HCT116 (cell line): ENCODE results near the gene SERPINA3. TPM values are rescaled to one million over a fixed set of nuclear protein-coding genes. Genes with fewer than 3 reads are reported as not detected.

ENCODE experiments used
- ATAC-seq: fragments of 200-7000 bp; cut with Tn5 transposase; 2 replicates; pipeline ENCODE4 v1.9.1; 2020; ENCODE audit warnings: mild to moderate bottlenecking, moderate library complexity
- BruUV-seq: library from RNA; stranded (reverse); fragments of 400-500 nt; replicated peaks from 2 replicates; lab custom pipeline; 2021; lab: Mats Ljungman, UMichigan
- CTCF ChIA-PET: fragments of 300-600 bp; sonication (Branson Sonifier 250); formaldehyde crosslinking; loops from one replicate; lab custom pipeline; 2021; ENCODE audit warnings: antibody characterized with exemption; lab: Charles Lee
- POLR2A ChIA-PET: fragments of 300-600, 350-600 bp; sonication (Branson Sonifier 250); formaldehyde crosslinking; loops from one replicate; lab custom pipeline; 2021; ENCODE audit warnings: antibody characterized with exemption; lab: Charles Lee
- RAD21 ChIA-PET, 2 experiments: fragments of 300-600 bp; sonication (Branson Sonifier 250); formaldehyde crosslinking; loops; one replicate each; lab custom pipeline; 2023; ENCODE audit warnings: low total read pairs in 2 of 2; ENCODE audit not compliant: uncharacterized antibody in 2 of 2, unreplicated experiment in 2 of 2, low non-redundant PET in 1 of 2; lab: Charles Lee
- DNase-seq: peaks from one replicate; pipeline ENCODE4 v3.0.0-alpha.2; 2010; ENCODE audit warnings: low read depth, low spot score
- H2AFZ ChIP-seq: fragments of 200-600 bp; shearing (Covaris generic), sonication (generic); 2 replicates; pipeline ENCODE4 v1.6.1; 2017; ENCODE audit warnings: low read depth, mixed run types, mixed read lengths, antibody characterized with exemption, low read length; ENCODE audit not compliant: poor library complexity, severe bottlenecking
- H3K27ac ChIP-seq: 2 replicates; pipeline ENCODE4 v1.5.1; 2012; ENCODE audit warnings: low read depth, low read length
- H3K27me3 ChIP-seq: fragments of 200-600 bp; sonication (generic); 2 replicates; pipeline ENCODE4 v1.6.1; 2016; ENCODE audit warnings: mixed run types, low read length, mixed read lengths; ENCODE audit not compliant: insufficient read depth
- H3K36me3 ChIP-seq, 2 experiments: fragments of 200-500 bp in 1 of 2; fragments of 200-600 bp in 1 of 2; sonication (Bioruptor generic) in 1 of 2; sonication (generic) in 1 of 2; 2 replicates each; pipeline versions ENCODE4 v1.5.1 to v1.6.1; 2014 to 2016; ENCODE audit warnings: low read length in 2 of 2, inconsistent platforms in 1 of 2, mixed read lengths in 1 of 2, mixed run types in 1 of 2; ENCODE audit not compliant: insufficient read depth in 2 of 2, control insufficient read depth in 1 of 2
- H3K4me1 ChIP-seq, 2 experiments: fragments of 200-600 bp in 1 of 2; sonication (generic) in 1 of 2; 2 replicates each; pipeline versions ENCODE4 v1.5.1 to v1.6.1; 2012 to 2017; ENCODE audit warnings: low read length in 2 of 2, inconsistent platforms in 1 of 2, mild to moderate bottlenecking in 1 of 2, mixed read lengths in 1 of 2, mixed run types in 1 of 2, moderate library complexity in 1 of 2; ENCODE audit not compliant: insufficient read depth in 2 of 2, control insufficient read depth in 1 of 2
- H3K4me2 ChIP-seq: fragments of 200-600 bp; sonication (generic); 2 replicates; pipeline ENCODE4 v1.6.1; 2017; ENCODE audit warnings: mixed run types, low read length, mixed read lengths
- H3K4me3 ChIP-seq, 2 experiments: fragments of 200-600 bp in 1 of 2; sonication (generic) in 1 of 2; replicated peaks in 1 of 2; 2 replicates each; pipeline ENCODE4 v1.5.1; 2011 to 2016; ENCODE audit warnings: low read length in 2 of 2, control low read depth in 1 of 2, low read depth in 1 of 2, mild to moderate bottlenecking in 1 of 2, mixed read lengths in 1 of 2, mixed run types in 1 of 2
- H3K79me2 ChIP-seq: fragments of 200-600 bp; sonication (generic); 2 replicates; pipeline ENCODE4 v1.6.1; 2017; ENCODE audit warnings: mild to moderate bottlenecking, mixed run types, low read length, moderate library complexity, mixed read lengths; ENCODE audit not compliant: insufficient read depth
- H3K9ac ChIP-seq: fragments of 200-600 bp; sonication (generic); 2 replicates; pipeline ENCODE4 v1.6.1; 2016; ENCODE audit warnings: low read length, mixed read lengths
- H3K9me2 ChIP-seq: fragments of 200-600 bp; sonication (generic), shearing (Covaris generic); 2 replicates; pipeline ENCODE4 v1.6.1; 2017; ENCODE audit warnings: mixed run types, mild to moderate bottlenecking, moderate library complexity; ENCODE audit not compliant: insufficient read depth
- H3K9me3 ChIP-seq, 2 experiments: fragments of 200-500 bp in 1 of 2; fragments of 200-600 bp in 1 of 2; sonication (Bioruptor generic) in 1 of 2; sonication (generic) in 1 of 2; 2 replicates each; pipeline ENCODE4 v1.6.1; 2014 to 2017; ENCODE audit warnings: low read length in 2 of 2, mixed read lengths in 2 of 2, inconsistent platforms in 1 of 2, low read depth in 1 of 2, mild to moderate bottlenecking in 1 of 2, mixed run types in 1 of 2, moderate library complexity in 1 of 2; ENCODE audit not compliant: control insufficient read depth in 1 of 2, insufficient read depth in 1 of 2
- H4K20me1 ChIP-seq: fragments of 200-600 bp; sonication (generic), shearing (Covaris generic); 2 replicates; pipeline ENCODE4 v1.6.1; 2017; ENCODE audit warnings: mixed run types, mild to moderate bottlenecking, moderate library complexity; ENCODE audit not compliant: insufficient read depth
- EGR1 ChIP-seq: IDR thresholded peaks from 2 replicates; pipeline ENCODE4 v1.6.1; 2012; ENCODE audit warnings: low read depth
- ELF1 ChIP-seq: IDR thresholded peaks from 2 replicates; pipeline ENCODE4 v1.6.1; 2012; ENCODE audit warnings: low read depth, borderline replicate concordance
- EZH2 ChIP-seq: fragments of 200-600 bp; sonication (generic); IDR thresholded peaks from 2 replicates; pipeline ENCODE4 v1.6.1; 2017; ENCODE audit warnings: antibody characterized with exemption, mixed run types
- FOSL1 ChIP-seq: IDR thresholded peaks from 2 replicates; pipeline ENCODE4 v1.6.1; 2012; ENCODE audit warnings: low read depth
- RAD21 ChIP-seq: IDR thresholded peaks from 2 replicates; pipeline ENCODE4 v1.6.1; 2012; ENCODE audit warnings: low read depth, mild to moderate bottlenecking
- SRF ChIP-seq: IDR thresholded peaks from 2 replicates; pipeline ENCODE4 v1.6.1; 2012; ENCODE audit warnings: low read depth
- TCF7L2 ChIP-seq: IDR thresholded peaks from 2 replicates; pipeline ENCODE4 v1.7.0; 2011; ENCODE audit warnings: borderline replicate concordance, inconsistent platforms; ENCODE audit not compliant: insufficient read depth, insufficient read length; ENCODE audit errors: extremely low read depth
- YY1 ChIP-seq: IDR thresholded peaks from 2 replicates; pipeline ENCODE4 v1.6.1; 2011; ENCODE audit warnings: low read length, low read depth, moderate library complexity, mild to moderate bottlenecking; ENCODE audit not compliant: insufficient replicate concordance; ENCODE audit errors: extremely low read depth
- ZNF274 ChIP-seq: fragments of 200-500 bp; sonication (Bioruptor generic); IDR thresholded peaks from 2 replicates; pipeline ENCODE4 v1.6.1; 2014; ENCODE audit warnings: mild to moderate bottlenecking, low read depth, low read length, inconsistent platforms
- intact Hi-C: fragments of 100-400 bp; cut with micrococcal nuclease; formaldehyde crosslinking; loops from 2 replicates; pipeline ENCODE4 v1.10.0; 2022
- total RNA-seq: library from RNA; stranded (reverse); gene quantifications from one replicate; pipeline ENCODE4 v1.2.1, GENCODE V29; 2021; ENCODE audit not compliant: unreplicated experiment

Gene SERPINA3
- total RNA-seq, 1 experiment from 2014 or later, result 4.3 TPM

GRCh38 chr14:94611179-94611578, 1.0 kb upstream of the SERPINA3 start:
- Histone ChIP-seq H3K4me2 (peak overlapping the region; percentile 66), H3K9me3 (no peaks in the 10 kb centered on the region; a peak in 1 of 4 replicates), H3K79me2 (no peaks in the 10 kb centered on the region), H3K27ac (no peak overlapping the region), H3K4me1 (peaks cover 8 to 38% of the 10 kb centered on the region in 2 experiments; a peak in 3 of 4 replicates), H2AFZ (no peak overlapping the region), H3K9me2 (no peaks in the 10 kb centered on the region), H4K20me1 (no peaks in the 10 kb centered on the region), H3K27me3 (no peaks in the 10 kb centered on the region), H3K36me3 (no peaks in the 10 kb centered on the region), H3K4me3 (no peak overlapping the region), H3K9ac (no peak overlapping the region)
- no peak for TF ChIP-seq ELF1
- TF ChIP-seq EGR1, result no peak
- TF ChIP-seq EZH2, result no peak
- no peak for TF ChIP-seq FOSL1
- TF ChIP-seq SRF, result no peak
- TF ChIP-seq YY1, result no peak
- TF ChIP-seq TCF7L2, result no peak
- ChIA-PET RAD21 (no interaction called here), CTCF (interaction anchor here (0.9 to 1.3 kb wide), 2 partner anchors 12 to 28 kb away, joined by 3 to 7 read pairs; no protein-coding TSS in a partner anchor), POLR2A (interaction anchor here (2.1 to 2.4 kb wide), 2 partner anchors 9 to 12 kb away, joined by 10 to 32 read pairs; no protein-coding TSS in a partner anchor)
- no TSS peak for BruUV-seq
- DNase-seq (no peak), ATAC-seq (no peak)
- intact Hi-C loops, result loop anchor here (2.0 kb wide), 1 partner anchor 70 kb away; no protein-coding TSS in a partner anchor

DNA sequence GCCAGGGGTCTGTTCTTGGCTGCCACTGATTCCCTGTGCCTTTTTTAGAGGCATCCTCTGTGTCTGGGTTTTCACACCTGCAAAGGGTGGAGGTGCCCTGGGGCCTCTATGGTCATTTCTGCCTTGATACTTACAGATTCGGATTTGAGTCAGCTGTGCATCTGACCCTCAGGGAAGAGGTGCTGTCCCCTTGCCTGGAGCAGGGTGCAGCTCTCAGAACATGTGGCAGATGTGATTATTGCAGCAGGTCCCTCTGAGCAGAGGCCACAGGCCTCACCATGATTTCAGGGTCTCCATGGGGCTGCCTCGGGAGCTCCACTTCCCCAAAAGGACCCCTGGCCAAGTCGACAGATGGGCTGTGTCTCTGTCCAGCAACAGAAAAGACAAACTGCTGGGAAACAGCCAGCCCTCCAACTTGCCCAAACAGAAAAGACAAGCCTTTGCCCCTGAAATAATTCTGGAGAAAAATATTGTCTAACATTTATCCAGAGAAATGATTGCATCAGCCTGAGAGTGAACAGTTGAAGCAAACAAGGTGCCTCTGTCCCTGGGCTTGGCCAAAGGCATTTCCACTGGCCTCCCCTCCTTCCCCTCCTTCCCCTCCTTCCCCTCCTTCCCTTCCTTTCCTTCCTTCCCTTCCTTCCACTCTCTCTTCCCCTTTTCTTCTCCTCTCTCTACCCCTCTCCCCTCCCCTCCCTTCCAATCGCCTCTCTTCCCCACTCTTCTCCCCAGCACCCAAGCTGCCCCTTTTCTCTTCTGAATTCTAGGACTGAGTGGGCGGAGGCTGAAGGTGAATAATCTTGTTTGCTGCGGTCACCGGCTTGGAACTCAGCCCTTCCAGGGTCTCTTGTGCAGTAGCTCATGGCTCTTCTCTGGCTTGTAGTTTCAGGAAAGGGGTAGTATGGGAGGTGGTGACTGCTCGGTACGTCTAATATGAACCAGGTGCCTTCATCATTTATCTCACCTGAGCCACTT, 676 bp downstream of the SERPINA3 start:
- H3K36me3 ChIP-seq, result no peaks in the 10 kb centered on the region
- POLR2A ChIA-PET, result interaction anchor here (0.8 to 2.4 kb wide), 2 partner anchors 11 to 13 kb away, joined by 4 to 10 read pairs; no protein-coding TSS in a partner anchor
- no peak overlapping the region for H2AFZ ChIP-seq
- no TSS peak for BruUV-seq
- no peak for DNase-seq
- no peaks in the 10 kb centered on the region for H3K27me3 ChIP-seq
- no peak overlapping the region for H3K9ac ChIP-seq
- no peaks in the 10 kb centered on the region for H3K79me2 ChIP-seq
- no peak overlapping the region for H3K27ac ChIP-seq
- H3K9me2 ChIP-seq, result no peaks in the 10 kb centered on the region
- CTCF ChIA-PET, result interaction anchor here (1.1 kb wide), 1 partner anchor 13 kb away, joined by 3 read pairs; no protein-coding TSS in a partner anchor
- intact Hi-C loops, result no loop called here
- H4K20me1 ChIP-seq, result no peaks in the 10 kb centered on the region
- TF ChIP-seq EGR1 (peak; percentile 77), RAD21 (no peak), ZNF274 (no peak)
- TF ChIP-seq, all 23 proteins: peak for 1
- RAD21 ChIA-PET, result interaction anchor here in 1 of 2 experiments (0.6 kb wide), 1 partner anchor 913 kb away, joined by 3 read pairs; no protein-coding TSS in a partner anchor
- Histone ChIP-seq H3K4me1 (peaks cover 8 to 38% of the 10 kb centered on the region in 2 experiments; a peak in 3 of 4 replicates), H3K4me3 (no peak overlapping the region), H3K4me2 (peak overlapping the region; percentile 33), H3K9me3 (no peaks in the 10 kb centered on the region; a peak in 1 of 4 replicates)
- 0 out of 2 replicates have a peak, but pooled peaks have one; percentile 18 for ATAC-seq
